Measurements from ENCODE around the gene CFAP251.

CFAP251 gene

DNA sequence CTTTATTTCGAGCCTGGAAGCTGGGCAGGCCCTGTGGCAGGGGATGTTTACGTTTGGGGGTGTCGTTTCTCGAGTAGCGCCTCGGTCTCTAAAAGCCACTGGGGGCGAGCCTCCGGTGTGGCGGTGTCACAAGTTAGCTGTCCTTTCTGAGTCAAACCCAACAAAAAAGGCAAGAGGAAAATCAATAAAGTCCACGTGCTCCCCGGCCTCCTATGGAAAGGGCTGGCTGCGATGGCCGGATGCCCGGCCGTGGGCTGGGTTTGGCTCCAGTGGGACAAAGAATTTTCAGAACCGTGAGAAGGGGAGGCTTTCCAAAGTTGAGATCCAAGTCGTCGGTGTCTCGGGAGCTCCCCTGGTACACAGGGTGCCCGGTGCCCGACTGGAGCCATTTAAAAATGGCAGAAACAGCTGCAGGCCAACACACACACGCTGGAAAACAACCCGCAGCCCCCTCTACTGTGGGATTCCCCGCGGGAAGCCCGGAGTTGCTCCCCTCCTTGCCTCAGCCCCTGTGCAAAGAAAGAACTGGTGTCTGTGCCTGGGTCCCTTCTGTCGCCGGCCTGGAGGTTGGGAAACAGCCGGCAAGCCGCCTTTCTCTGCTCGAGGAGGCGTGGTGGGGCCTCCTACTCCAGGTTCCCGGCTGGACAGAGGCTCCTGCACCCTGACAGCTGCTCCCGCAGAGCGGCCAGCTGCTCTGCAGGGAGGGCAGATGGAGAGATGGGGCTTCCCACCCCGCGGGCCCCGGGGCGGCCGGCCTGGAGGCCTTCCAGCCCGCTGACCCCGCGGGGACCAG lies 105.1 kb downstream of the CFAP251 start:
- TF ChIP-seq, protein P1, sequence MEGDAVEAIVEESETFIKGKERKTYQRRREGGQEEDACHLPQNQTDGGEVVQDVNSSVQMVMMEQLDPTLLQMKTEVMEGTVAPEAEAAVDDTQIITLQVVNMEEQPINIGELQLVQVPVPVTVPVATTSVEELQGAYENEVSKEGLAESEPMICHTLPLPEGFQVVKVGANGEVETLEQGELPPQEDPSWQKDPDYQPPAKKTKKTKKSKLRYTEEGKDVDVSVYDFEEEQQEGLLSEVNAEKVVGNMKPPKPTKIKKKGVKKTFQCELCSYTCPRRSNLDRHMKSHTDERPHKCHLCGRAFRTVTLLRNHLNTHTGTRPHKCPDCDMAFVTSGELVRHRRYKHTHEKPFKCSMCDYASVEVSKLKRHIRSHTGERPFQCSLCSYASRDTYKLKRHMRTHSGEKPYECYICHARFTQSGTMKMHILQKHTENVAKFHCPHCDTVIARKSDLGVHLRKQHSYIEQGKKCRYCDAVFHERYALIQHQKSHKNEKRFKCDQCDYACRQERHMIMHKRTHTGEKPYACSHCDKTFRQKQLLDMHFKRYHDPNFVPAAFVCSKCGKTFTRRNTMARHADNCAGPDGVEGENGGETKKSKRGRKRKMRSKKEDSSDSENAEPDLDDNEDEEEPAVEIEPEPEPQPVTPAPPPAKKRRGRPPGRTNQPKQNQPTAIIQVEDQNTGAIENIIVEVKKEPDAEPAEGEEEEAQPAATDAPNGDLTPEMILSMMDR (IDR thresholded peaks at IDR 0.05), result no peak

DNA sequence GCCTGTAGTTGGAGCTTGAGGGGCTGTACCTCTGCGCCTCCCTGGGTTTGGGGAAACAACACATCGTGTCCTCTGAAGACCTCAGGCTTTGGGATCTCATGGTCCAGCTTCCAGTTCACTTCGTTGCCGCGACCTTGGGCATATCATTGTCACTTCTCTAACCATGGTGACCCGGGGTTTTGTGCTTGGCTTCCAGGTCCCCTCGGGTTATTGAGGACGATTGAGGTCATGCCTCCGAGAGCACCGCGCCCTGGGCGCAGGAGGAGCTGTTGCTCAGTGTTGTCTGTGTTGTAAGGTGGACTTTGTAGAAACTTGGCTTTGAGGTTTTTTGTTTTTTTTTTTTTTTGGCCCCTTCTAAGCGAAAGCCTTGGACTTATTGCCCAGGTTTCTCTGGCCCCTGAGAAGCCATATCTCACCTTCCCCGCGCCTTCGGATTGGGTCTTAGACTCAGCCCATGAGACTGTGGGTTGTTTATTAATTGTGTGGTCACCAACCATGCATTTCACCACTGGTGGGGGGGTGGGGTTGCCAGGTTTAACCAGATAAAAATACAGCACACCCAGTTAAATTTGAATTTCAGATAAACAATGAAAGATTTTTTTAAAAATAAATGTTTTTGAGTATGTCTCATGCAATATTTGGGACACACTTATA lies 105.9 kb downstream of the CFAP251 start:
- TF ChIP-seq, protein P1 (IDR thresholded peaks at IDR 0.05), result no peak

DNA sequence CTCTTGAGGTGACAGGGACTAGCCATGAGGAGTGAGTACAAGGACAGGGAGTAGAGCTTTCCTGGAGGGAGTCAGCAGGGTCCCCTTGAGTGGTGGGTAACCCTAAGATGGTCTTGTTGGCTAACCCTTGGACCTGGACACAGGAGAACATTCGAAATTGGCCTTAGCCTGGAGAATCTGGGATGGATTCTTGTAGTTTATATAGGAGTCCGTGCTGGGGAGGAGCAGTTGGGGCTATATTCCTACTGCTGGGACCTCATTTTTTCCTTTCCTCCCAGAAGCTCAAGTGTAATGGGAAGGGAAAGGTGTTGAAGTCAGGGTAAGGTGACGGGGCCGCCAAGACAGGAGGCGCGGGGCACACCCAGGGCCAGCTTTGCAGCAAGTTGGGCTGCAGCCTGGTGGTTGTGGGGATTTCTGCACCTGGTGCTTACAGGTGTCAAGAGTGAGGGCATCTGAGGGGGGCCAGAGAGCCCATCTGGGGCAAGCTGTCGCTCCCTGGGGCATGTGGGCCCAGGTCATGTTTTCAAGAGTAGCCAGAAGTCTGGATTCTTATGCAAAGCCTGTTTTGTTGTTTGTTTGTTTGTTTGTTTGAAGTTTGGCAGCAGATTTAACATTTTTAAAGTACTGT lies 108.4 kb downstream of the CFAP251 start:
- TF ChIP-seq, protein P1 (IDR thresholded peaks at IDR 0.05), result no peak

DNA sequence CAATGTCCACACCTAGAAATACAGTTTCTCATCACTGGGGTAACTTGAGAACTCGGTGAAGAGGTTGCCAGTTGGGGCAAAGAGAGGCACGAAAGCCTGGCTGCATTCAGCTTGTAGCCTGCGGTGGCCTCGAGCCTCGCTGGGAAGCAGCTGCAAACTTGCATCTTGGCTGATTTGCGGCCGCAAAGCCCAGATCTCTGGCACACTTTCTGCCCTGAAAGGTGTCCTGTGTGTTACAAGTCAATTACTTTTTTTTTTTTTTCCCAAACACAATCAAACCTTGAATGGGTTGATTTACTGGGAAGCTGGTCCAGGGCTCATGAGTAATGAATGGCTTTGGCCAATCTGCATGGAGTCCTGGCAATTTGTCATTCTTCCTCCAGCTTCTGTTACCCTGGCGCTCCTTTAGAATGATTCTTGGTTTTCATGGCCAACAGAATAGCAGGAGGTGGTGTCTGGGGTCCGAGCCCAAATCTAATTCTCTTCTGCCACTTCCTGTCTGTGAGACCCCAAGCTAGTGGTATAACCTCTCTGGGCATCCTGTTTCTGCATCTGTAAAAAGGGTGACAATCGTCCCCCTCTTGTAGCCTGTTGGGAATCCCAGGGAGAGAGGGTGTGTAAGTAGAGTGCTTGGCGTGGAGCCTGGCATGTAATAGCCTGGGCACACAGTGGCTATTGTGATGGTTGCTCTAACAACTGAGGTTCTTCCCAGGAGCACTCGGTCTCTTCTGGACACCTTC lies 109.9 kb downstream of the CFAP251 start:
- TF ChIP-seq, protein P1 (IDR thresholded peaks at IDR 0.05), result no peak

DNA sequence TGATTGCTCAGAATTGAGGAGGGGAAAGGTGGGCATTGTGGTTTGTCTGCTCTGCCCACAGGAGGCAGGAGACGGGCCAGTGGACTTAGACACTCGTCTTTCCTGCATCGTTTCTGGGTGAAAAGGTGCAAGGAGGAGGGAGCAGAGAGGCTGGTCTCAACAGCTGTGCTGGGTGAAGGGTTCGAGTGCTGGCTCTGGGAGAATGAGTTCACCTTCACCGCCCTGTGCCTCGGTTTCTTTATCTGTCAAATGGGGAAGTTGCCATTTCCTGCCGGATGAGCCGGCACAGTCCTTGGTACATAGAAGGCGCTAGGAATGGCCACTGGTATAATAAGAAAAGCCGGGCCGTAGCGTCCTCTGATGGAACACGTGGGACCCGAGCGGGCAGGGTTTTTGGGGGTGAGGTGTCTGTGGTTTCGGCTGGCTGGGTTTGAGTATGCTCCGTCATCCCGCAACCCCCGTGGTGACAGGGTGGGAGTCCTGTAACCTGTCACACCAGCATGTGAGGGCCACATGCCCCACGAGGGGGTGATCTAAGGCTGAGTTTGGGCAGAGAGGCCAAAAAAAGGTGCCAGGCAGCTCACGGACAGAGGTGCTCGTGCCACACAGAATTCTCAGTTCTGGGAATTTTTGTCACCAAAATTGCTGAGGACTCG lies 110.6 kb downstream of the CFAP251 start:
- TF ChIP-seq, protein P1 (IDR thresholded peaks at IDR 0.05), result no peak

DNA sequence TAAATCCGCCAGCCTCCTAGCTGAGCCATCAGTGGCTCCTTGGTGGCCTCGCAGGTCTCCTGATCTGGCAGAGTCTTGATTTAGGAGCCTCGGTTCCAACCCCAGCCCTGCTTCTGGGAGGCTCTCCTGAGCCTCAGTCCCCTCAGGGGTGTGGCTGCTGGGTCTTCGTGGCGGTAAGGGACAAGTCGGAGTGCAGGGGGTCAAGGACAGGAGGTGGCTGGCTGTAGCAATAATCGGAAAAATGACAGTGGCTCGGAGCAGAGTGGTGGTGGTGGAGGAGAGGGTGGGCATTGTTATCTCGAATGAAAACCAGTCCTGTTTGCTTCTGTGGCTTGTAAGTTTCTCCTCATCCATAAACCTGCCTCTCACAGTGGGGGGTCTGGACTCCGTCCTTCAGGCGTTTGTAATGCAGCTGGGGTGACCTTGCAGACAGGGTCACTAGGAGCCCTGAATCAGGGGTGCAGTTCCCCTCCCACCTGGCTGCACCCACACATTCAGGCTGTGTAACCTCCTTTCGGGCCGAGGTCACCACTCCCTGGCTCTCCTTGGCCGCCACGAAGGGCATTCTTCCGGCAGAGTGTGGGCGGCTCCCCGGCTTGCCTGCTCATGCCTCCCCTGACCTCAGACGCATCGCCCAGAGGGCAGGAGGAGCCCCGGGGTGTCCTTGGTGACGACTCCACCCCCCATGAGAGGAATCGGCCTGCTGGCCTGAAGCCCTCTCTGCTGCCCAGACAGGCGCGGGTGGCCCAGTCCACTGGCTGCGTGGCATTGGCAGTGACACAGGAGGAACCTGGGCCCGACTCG lies 111.4 kb downstream of the CFAP251 start:
- TF ChIP-seq, protein P1 (IDR thresholded peaks at IDR 0.05), result no peak

Data from LNCAP (cell line).